ENCODE data around the gene RHOT1. TPM values are rescaled to one million over a fixed set of nuclear protein-coding genes. Genes with fewer than 3 reads are reported as not detected.

Gene RHOT1
- polyA plus RNA-seq, 4 donors, result 48.1 to 60.9 (median 52.4) TPM

DNA sequence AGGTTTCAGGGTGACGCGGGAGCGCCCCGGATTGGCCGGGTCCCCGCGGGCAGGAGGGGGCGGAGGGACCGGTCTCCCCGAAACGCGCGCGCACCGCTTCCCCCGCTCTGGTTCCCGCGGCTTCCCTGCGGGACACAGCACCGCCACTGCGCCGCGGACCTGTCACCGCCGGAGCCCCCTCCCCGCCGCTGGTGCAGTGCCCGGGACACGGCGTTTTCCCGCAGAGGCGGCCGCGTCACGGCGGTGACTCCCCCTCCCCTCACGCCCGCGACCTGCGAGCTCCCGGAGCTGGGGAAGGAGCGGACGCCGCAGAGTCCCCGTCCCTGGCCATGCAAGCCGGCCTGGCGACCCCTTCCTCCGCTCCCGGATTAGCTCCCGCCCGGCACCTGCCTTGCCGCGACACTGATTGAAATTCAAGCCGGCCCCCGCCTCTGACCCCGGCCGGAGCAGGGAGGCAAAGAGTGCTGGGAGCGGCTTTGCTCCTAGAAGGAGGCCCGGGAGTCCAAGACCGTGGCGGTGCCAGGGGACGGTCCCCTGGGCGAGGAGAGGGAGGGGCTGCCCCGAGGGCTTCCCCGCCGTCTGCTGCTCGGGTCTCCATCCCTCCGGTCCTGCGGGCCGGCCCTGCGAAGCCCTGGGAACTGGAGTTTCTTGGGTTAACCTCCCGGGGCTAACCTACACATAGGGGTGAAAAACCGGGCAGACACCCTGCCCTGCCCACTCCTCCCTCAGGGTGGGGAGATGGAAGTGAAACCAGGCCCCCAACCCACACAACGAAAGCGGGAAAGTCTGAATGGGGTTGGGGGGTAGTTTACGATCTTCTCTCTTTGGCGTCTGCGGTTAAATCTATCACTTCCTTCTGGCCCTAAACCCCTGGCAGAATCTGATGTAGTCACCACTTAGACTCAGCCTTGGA lies 124.3 kb downstream of the RHOT1 start:
- DNase-seq (ENCODE audit: low read depth in 4 of 4, low spot score in 3 of 4), result no peak

DNA sequence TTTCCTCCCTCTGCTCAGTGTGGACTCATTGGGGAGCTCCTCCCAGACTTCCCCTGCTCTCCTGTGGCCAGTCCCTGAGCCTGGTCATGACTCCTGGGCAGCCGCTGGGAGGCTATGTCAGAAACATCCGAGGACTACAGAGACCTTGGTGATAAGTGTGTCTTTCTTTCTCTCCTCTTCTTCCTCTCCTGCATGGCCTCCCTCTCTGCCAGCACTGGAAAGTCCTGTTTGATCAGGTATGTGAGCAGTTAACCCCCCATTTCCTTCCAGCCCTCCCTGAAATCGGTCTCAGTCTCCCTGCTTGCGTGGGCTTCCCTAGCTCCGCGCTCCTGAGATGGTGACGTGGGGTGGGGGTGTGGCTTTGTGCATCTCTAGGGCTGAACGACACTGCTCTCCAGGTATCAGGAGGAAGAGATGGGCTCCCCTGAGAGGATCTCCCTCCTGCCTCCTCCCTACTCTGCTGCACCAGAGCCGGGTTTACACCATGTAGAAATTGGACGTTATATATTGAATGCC lies 125.4 kb downstream of the RHOT1 start:
- DNase-seq (ENCODE audit: low read depth in 4 of 4, low spot score in 3 of 4), result no peak

DNA sequence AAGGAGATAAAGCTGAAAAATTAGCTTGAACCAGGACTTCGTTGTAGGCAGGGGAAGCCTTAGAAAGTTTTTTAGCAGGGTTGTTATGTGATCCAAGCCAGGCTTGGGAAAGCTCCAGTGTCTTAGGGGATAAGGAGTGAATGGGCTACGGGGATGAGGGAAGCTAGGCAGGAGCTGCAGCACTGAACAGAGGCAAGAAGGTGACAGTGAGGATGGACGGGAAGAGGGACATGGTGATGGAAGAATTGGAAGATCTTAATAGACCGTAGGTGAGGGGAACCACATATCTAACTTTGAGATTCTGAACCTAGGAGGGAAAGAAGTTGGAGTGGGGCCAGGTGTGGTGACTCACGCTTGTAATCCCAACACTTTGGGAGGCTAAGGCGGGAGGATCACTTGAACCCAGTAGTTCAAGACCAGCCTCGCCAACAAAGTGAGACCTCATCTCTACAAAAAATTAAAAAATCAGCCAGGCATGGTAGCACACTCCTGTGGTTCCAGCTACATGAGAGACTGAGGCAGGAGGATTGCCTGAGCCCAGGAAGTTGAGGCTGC lies 126.5 kb downstream of the RHOT1 start:
- DNase-seq (ENCODE audit: low read depth in 4 of 4, low spot score in 3 of 4), result no peak

DNA sequence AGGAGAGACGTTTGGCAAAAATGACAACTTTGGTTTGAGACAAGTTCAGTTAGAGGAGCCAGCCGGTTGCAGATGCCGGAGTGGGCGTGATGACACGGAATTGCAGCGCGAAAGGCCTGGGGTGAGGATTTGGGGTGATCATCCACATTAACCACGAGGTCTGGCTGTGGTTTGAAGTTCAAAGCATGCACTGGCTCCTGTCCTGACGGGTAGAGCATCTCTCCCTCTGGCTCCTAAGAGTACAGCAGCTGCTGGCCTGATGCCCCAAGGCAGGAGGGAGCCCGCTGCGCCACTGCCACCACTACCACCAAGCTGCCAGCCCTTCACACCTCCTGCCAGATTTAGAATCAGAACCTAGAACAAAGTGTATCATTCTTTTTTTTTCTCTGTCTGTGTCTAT lies 127.1 kb downstream of the RHOT1 start:
- no peak for DNase-seq (ENCODE audit: low read depth in 4 of 4, low spot score in 3 of 4)

DNA sequence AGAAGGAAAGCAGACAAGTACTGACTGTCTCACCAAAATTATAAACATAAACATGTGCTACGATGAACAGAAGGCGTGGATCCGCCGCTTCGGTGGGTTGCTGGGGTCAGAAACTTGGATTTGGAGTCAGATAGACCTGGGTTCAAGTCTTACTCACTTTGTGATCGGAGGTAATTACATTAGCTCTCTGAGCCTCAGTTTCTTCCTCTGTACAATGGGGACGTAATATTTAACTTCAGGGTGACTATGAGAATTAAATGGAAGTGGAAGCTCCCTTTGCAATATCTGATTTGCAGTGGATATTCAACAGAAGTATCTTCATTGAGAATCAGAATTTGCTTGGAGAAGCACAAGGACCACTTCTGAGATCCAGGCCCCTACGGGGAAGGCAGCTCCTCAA lies 129.5 kb downstream of the RHOT1 start:
- DNase-seq (ENCODE audit: low read depth in 4 of 4, low spot score in 3 of 4), result no peak

DNA sequence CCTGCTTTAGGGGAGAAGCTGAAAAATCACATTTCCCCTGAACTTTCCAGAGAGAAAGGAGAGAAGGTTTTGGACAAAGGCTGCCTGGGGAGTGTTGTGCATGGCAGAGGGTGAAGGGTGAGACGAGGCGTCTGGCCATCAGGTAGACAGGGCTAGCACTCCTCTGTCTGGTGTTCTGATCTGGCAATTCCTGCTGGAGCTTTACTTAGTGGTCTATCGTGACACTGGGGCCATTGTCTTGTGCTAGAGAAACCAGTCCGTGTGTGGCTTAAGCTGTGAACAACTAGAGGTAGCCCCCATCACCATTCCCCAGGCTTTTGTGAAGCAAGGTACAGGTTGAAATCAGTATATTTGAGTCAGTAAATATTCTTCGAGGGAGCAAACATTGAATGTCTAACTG lies 131.8 kb downstream of the RHOT1 start:
- DNase-seq (ENCODE audit: low read depth in 4 of 4, low spot score in 3 of 4), result no peak

DNA sequence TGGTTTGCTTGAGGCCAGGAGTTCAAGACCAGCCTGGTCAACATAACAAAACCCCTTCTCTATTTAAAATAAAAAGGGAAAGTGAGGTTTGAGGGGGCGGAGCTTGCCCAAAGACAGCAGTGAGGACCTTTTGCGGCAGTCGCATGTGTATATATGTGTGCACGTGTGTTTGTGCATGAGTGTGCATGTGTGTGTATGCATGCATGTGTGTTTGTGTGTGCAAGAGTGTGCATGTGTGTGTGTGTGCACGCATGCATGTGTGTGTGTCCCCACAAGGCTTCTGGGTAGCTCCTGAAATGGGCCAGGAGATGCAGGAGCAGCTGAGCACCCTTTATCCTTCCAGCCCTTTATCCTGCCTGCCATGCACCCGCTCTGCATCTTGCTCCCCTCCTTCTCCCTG lies 132.3 kb downstream of the RHOT1 start:
- DNase-seq (ENCODE audit: low read depth in 4 of 4, low spot score in 3 of 4), result no peak

Other genes with a start within 250 kb of the RHOT1 start
- 10 to 100 TPM; 61.1 to 85.3 (median 84.1) TPM for gene UTP6, start 240.8 kb upstream of the RHOT1 start, polyA plus RNA-seq (ENCODE audit: insufficient read length in 4 of 4)
- gene SUZ12, start 205.5 kb upstream of the RHOT1 start, polyA plus RNA-seq (ENCODE audit: insufficient read length in 4 of 4), result 10 to 100 TPM; 32.4 to 55.8 (median 47.1) TPM
- 10 to 100 TPM; 20.3 to 28.5 (median 23.1) TPM for gene LRRC37B, start 135.1 kb upstream of the RHOT1 start, polyA plus RNA-seq (ENCODE audit: insufficient read length in 4 of 4)
- 1 to 10 TPM; 1.2 to 5.5 (median 1.5) TPM for gene RHBDL3, start 123.3 kb downstream of the RHOT1 start, polyA plus RNA-seq (ENCODE audit: insufficient read length in 4 of 4)
- 10 to 100 TPM; 32.3 to 46.0 (median 43.2) TPM for gene C17orf75, start 199.7 kb downstream of the RHOT1 start, polyA plus RNA-seq (ENCODE audit: insufficient read length in 4 of 4)
- 100 to 1,000 TPM; 187 to 270 (median 232) TPM for gene ZNF207, start 207.7 kb downstream of the RHOT1 start, polyA plus RNA-seq (ENCODE audit: insufficient read length in 4 of 4)